ENCODE data around the gene NTM.

- TF ChIP-seq CTCF (IDR thresholded peaks at IDR 0.05) (no peak), POLR2A (IDR thresholded peaks at IDR 0.05) (no peak)
Observed at GRCh38 chr11:131662317-131662972, 292.0 kb downstream of the NTM start.
